Activated T-helper 17 cell treated with anti-CD3 and anti-CD28 coated beads, Interleukin-2, amount 50 U/mL, for 72 hours (primary cell): ENCODE measurements around the gene BTBD8. TPM values are rescaled to one million over a fixed set of nuclear protein-coding genes. Genes with fewer than 3 reads are reported as not detected.

Source experiments
- ATAC-seq: fragments of 150-1000 bp; cut with Tn5 transposase; replicated peaks from 2 replicates; pipeline ENCODE4 v1.10.0; 2021; ENCODE audit warnings: mild to moderate bottlenecking, moderate library complexity
- H3K27ac Mint-ChIP-seq: one replicate; pipeline ENCODE4 v1.8.0; 2022; ENCODE audit warnings: mixed read lengths
- H3K27me3 Mint-ChIP-seq: one replicate; pipeline ENCODE4 v1.8.0; 2022; ENCODE audit warnings: mixed read lengths
- H3K36me3 Mint-ChIP-seq: one replicate; pipeline ENCODE4 v1.8.0; 2022; ENCODE audit warnings: low read depth, mild to moderate bottlenecking, mixed read lengths
- H3K4me1 Mint-ChIP-seq: one replicate; pipeline ENCODE4 v1.8.0; 2022; ENCODE audit warnings: mixed read lengths
- H3K4me3 Mint-ChIP-seq: one replicate; pipeline ENCODE4 v1.8.0; 2022; ENCODE audit warnings: mild to moderate bottlenecking, mixed read lengths
- H3K9me3 Mint-ChIP-seq: one replicate; pipeline ENCODE4 v1.8.0; 2022; ENCODE audit warnings: mixed read lengths
- total RNA-seq, 2 donors: library from RNA; stranded (reverse); gene quantifications; one replicate each; pipeline ENCODE4 v1.2.3, GENCODE V29; 2022

The BTBD8 gene
- total RNA-seq, 2 donors from 2014 or later = 1.4 to 2.6 TPM

- no peak for ATAC-seq
- H3K4me3 Mint-ChIP-seq = no peak overlapping the region
- no peaks in the 10 kb centered on the region for H3K36me3 Mint-ChIP-seq
- H3K9me3 Mint-ChIP-seq = no peaks in the 10 kb centered on the region
- H3K4me1 Mint-ChIP-seq = no peaks in the 10 kb centered on the region
- H3K27ac Mint-ChIP-seq = no peak overlapping the region
- peaks cover 4% of the 10 kb centered on the region for H3K27me3 Mint-ChIP-seq
These were observed 112.1 kb downstream of the BTBD8 start for GRCh38 chr1:92192246-92192645.

GRCh38 chr1:92194511-92194910 lies 114.4 kb downstream of the BTBD8 start:
- no peak overlapping the region for H3K27ac Mint-ChIP-seq
- no peak overlapping the region for H3K4me3 Mint-ChIP-seq
- H3K4me1 Mint-ChIP-seq = no peaks in the 10 kb centered on the region
- H3K36me3 Mint-ChIP-seq = no peaks in the 10 kb centered on the region
- no peak for ATAC-seq
- peaks cover 4% of the 10 kb centered on the region for H3K27me3 Mint-ChIP-seq
- H3K9me3 Mint-ChIP-seq = no peaks in the 10 kb centered on the region

- no peak overlapping the region for H3K4me3 Mint-ChIP-seq
- H3K9me3 Mint-ChIP-seq = peaks cover 3% of the 10 kb centered on the region
- H3K27ac Mint-ChIP-seq = no peak overlapping the region
- no peaks in the 10 kb centered on the region for H3K36me3 Mint-ChIP-seq
- peaks cover 7% of the 10 kb centered on the region for H3K4me1 Mint-ChIP-seq
- no peak for ATAC-seq
- no peaks in the 10 kb centered on the region for H3K27me3 Mint-ChIP-seq
These were observed 121.8 kb downstream of the BTBD8 start for GRCh38 chr1:92201973-92202372.

GRCh38 chr1:92203105-92203504 lies 123.0 kb downstream of the BTBD8 start:
- Mint-ChIP-seq H3K4me1 (peaks cover 7% of the 10 kb centered on the region), H3K9me3 (peaks cover 3% of the 10 kb centered on the region), H3K4me3 (no peak overlapping the region), H3K36me3 (no peaks in the 10 kb centered on the region), H3K27ac (no peak overlapping the region), H3K27me3 (no peaks in the 10 kb centered on the region)
- peak; percentile 12 for ATAC-seq

GRCh38 chr1:92210701-92211100 lies 130.6 kb downstream of the BTBD8 start:
- no peak overlapping the region for H3K4me3 Mint-ChIP-seq
- no peak overlapping the region for H3K27ac Mint-ChIP-seq
- no peaks in the 10 kb centered on the region for H3K27me3 Mint-ChIP-seq
- H3K9me3 Mint-ChIP-seq = no peaks in the 10 kb centered on the region
- H3K4me1 Mint-ChIP-seq = no peaks in the 10 kb centered on the region
- no peaks in the 10 kb centered on the region for H3K36me3 Mint-ChIP-seq
- ATAC-seq = no peak

GRCh38 chr1:92211166-92211565 lies 131.0 kb downstream of the BTBD8 start:
- no peak overlapping the region for H3K27ac Mint-ChIP-seq
- H3K4me1 Mint-ChIP-seq = no peaks in the 10 kb centered on the region
- ATAC-seq = no peak
- no peaks in the 10 kb centered on the region for H3K36me3 Mint-ChIP-seq
- no peak overlapping the region for H3K4me3 Mint-ChIP-seq
- H3K27me3 Mint-ChIP-seq = no peaks in the 10 kb centered on the region
- H3K9me3 Mint-ChIP-seq = no peaks in the 10 kb centered on the region

GRCh38 chr1:92217721-92218120 lies 137.6 kb downstream of the BTBD8 start, which contains the start of gene C1orf146:
TSS of gene C1orf146 (plus strand) at chr1:92217915. CDS start at chr1:92231421, 13,506 bp downstream.
- H3K4me3 Mint-ChIP-seq = no peak within 1 kb of the TSS
- no peaks in the 10 kb centered on the region for H3K36me3 Mint-ChIP-seq
- ATAC-seq = no peak
- H3K27ac Mint-ChIP-seq = no peak within 1 kb of the TSS
- H3K27me3 Mint-ChIP-seq = peaks cover 3% of the 10 kb centered on the region
- H3K9me3 Mint-ChIP-seq = no peaks in the 10 kb centered on the region
- H3K4me1 Mint-ChIP-seq = no peaks in the 10 kb centered on the region

- Mint-ChIP-seq H3K36me3 (no peaks in the 10 kb centered on the region), H3K27me3 (peaks cover 3% of the 10 kb centered on the region), H3K4me3 (no peak overlapping the region), H3K4me1 (no peaks in the 10 kb centered on the region), H3K27ac (no peak overlapping the region), H3K9me3 (no peaks in the 10 kb centered on the region)
- no peak for ATAC-seq
These were observed 138.4 kb downstream of the BTBD8 start for GRCh38 chr1:92218559-92218958.

GRCh38 chr1:92219028-92219427 lies 138.9 kb downstream of the BTBD8 start:
- ATAC-seq = no peak
- H3K4me3 Mint-ChIP-seq = no peak overlapping the region
- H3K4me1 Mint-ChIP-seq = no peaks in the 10 kb centered on the region
- no peaks in the 10 kb centered on the region for H3K36me3 Mint-ChIP-seq
- H3K9me3 Mint-ChIP-seq = no peaks in the 10 kb centered on the region
- H3K27me3 Mint-ChIP-seq = peaks cover 3% of the 10 kb centered on the region
- H3K27ac Mint-ChIP-seq = no peak overlapping the region

- no peak overlapping the region for H3K27ac Mint-ChIP-seq
- H3K36me3 Mint-ChIP-seq = no peaks in the 10 kb centered on the region
- ATAC-seq = no peak
- H3K9me3 Mint-ChIP-seq = no peaks in the 10 kb centered on the region
- H3K4me3 Mint-ChIP-seq = no peak overlapping the region
- H3K4me1 Mint-ChIP-seq = no peaks in the 10 kb centered on the region
- H3K27me3 Mint-ChIP-seq = no peaks in the 10 kb centered on the region
These were observed 148.3 kb downstream of the BTBD8 start for GRCh38 chr1:92228401-92228800.

GRCh38 chr1:92230736-92231135 lies 150.6 kb downstream of the BTBD8 start:
- H3K4me3 Mint-ChIP-seq = no peak overlapping the region
- H3K27me3 Mint-ChIP-seq = no peaks in the 10 kb centered on the region
- no peaks in the 10 kb centered on the region for H3K36me3 Mint-ChIP-seq
- no peaks in the 10 kb centered on the region for H3K9me3 Mint-ChIP-seq
- no peak for ATAC-seq
- H3K27ac Mint-ChIP-seq = no peak overlapping the region
- H3K4me1 Mint-ChIP-seq = no peaks in the 10 kb centered on the region

Other genes with a start within 250 kb of the BTBD8 start
- 1 to 10 TPM; 2.5 to 4.3 TPM for gene TGFBR3, start 194.2 kb upstream of the BTBD8 start, total RNA-seq
- not detected for gene BRDT, start 130.9 kb upstream of the BTBD8 start, total RNA-seq
- gene EPHX4, start 50.4 kb upstream of the BTBD8 start, total RNA-seq = not detected
- not detected for gene SETSIP, start 4.9 kb upstream of the BTBD8 start, total RNA-seq
- gene C1orf146, start 137.6 kb downstream of the BTBD8 start, total RNA-seq = not detected
- gene GLMN, start 218.6 kb downstream of the BTBD8 start, total RNA-seq = 10 to 100 TPM; 19.7 to 25.8 TPM
- 10 to 100 TPM; 25.6 to 29.0 TPM for gene RPAP2, start 218.7 kb downstream of the BTBD8 start, total RNA-seq